Adrenal gland (tissue), 19 donors: Measurements from ENCODE around the gene ABCF2. TPM values are rescaled to one million over a fixed set of nuclear protein-coding genes. Genes with fewer than 3 reads are reported as not detected.
A peak's percentile ranks its signal among the peaks of the same experiment; 100 is the strongest.

ENCODE experiments used
- DNase-seq, 7 donors: peaks; one replicate each; pipeline ENCODE4 v3.0.0-alpha.2; 2019 to 2020
- H3K27ac ChIP-seq, 5 donors: fragments of 200-600 bp; sonication (generic) in 4 of 5; 1 replicate in 3 of 5; 2 replicates in 2 of 5; pipeline versions ENCODE4 v1.5.1 to v1.8.0; 2016 to 2020; ENCODE audit warnings: mild to moderate bottlenecking in 1 of 5
- H3K27me3 ChIP-seq: fragments of 200-600 bp; 2 replicates; pipeline ENCODE4 v1.8.0; 2021
- H3K36me3 ChIP-seq, 2 donors: fragments of 200-600 bp; replicated peaks in 1 of 2; 1 replicate in 1 of 2; 2 replicates in 1 of 2; pipeline versions ENCODE4 v1.5.1 to v1.8.0; 2018 to 2022
- H3K4me1 ChIP-seq, 2 donors: fragments of 200-600 bp; replicated peaks in 1 of 2; 1 replicate in 1 of 2; 2 replicates in 1 of 2; pipeline versions ENCODE4 v1.5.1 to v1.8.0; 2018 to 2021
- H3K4me3 ChIP-seq, 4 donors: fragments of 200-600 bp; sonication (generic) in 3 of 4; one replicate each; pipeline ENCODE4 v1.5.1; 2016 to 2018
- H3K9me3 ChIP-seq, 3 donors: fragments of 200-600 bp; sonication (generic) in 1 of 3; replicated peaks in 1 of 3; 1 replicate in 2 of 3; 2 replicates in 1 of 3; pipeline versions ENCODE4 v1.5.1 to v1.8.0; 2016 to 2021
- CTCF ChIP-seq, 6 experiments: fragments of 450-650 bp in 4 of 6; fragments of 200-600 bp in 2 of 6; sonication (generic) in 1 of 6; IDR thresholded peaks; 1 replicate in 5 of 6; 2 replicates in 1 of 6; pipeline versions ENCODE4 v1.5.1 to v1.8.0; 2016 to 2021; ENCODE audit warnings: antibody characterized with exemption in 6 of 6, mild to moderate bottlenecking in 2 of 6, moderate library complexity in 1 of 6
- POLR2A ChIP-seq, 2 donors: fragments of 450-650 bp; IDR thresholded peaks; one replicate each; pipeline ENCODE4 v1.6.1; 2017; ENCODE audit warnings: antibody characterized with exemption in 2 of 2, mild to moderate bottlenecking in 2 of 2, moderate library complexity in 1 of 2
- WGBS, 4 donors: extraction: QIAGEN DNeasy Blood & Tissue Kit in 2 of 4; methylation state at CpG; one replicate each; pipeline versions ENCODE4 v1.1.5 to v1.1.7; 2013 to 2017; 5-methylcytosine and 5-hydroxymethylcytosine counted together
- intact Hi-C, 2 donors: fragments of 100-400 bp; cut with DNase I; formaldehyde crosslinking; loops; one replicate each; pipeline versions ENCODE4 v1.14.1 to v1.15.0; 2022 to 2023
- long read RNA-seq, 10 donors: library from polyadenylated mRNA in 3 of 10; unstranded in 2 of 10; stranded (forward) in 1 of 10; transcript quantifications; one replicate each; pipeline ENCODE4 v2.0.0 and lab custom pipeline, GENCODE V29; 2021 to 2026
- polyA plus RNA-seq, 3 donors: library from polyadenylated mRNA; stranded (reverse); fragments of 200-250 nt in 2 of 3; fragments of 350-450 nt in 1 of 3; fragmentation: Illumina TruSeq in 1 of 3; extraction: RNeasy Lipid Tissue Mini Kit (QIAGEN cat#74804) in 1 of 3; gene quantifications; one replicate each; pipeline ENCODE4 v1.2.3, GENCODE V29; 2013 to 2014
- total RNA-seq, 9 donors: library from RNA; depleted of rRNA in 4 of 9; stranded (reverse); fragments of >200 nt in 4 of 9; fragments of 120-200 nt in 1 of 9; fragmentation: NEBNext Ultra II Directional in 1 of 9; extraction: Animal tissue kit (Norgen Biotek cat#: 25700) in 1 of 9; gene quantifications; one replicate each; pipeline versions ENCODE4 v1.1.0 to v1.2.4, GENCODE V29; 2013 to 2023
- donor health status: healthy with polysubstance abuse.
- donor health status: Bipolar disorder and iron deficiency.
- donor health status: DM: yes; HTN: yes; CAD: no.
- donor health status: DM: no; HTN: no; CAD: no.
- donor health status: DM: no; HTN: no; CAD: no.
- donor health status: DM: yes; HTN: yes; CAD: no.

ABCF2 gene
- total RNA-seq (100 to 1,000 TPM in 1 of 9 donors, 10 to 100 TPM in 8; 20.8 to 110 (median 30.8) TPM), polyA plus RNA-seq (10 to 100 TPM; 15.6 to 36.9 (median 16.1) TPM)
- long read RNA-seq, donor 1, transcript ABCF2-201 (15 exons, 3,546 nt) = major isoform, 5 of 5 reads
- long read RNA-seq, donor 1, partial matches to known transcripts = 0 of 5 reads
- long read RNA-seq, donor 1, other reads (novel, unspliced or antisense) = 0 of 5 reads
- long read RNA-seq, donor 2, transcript ABCF2-201 (15 exons, 3,546 nt) = major isoform, 9 of 9 reads
- long read RNA-seq, donor 2, partial matches to known transcripts = 0 of 9 reads
- long read RNA-seq, donor 2, other reads (novel, unspliced or antisense) = 0 of 9 reads
- long read RNA-seq, donor 3, partial matches to known transcripts = 0 of 2 reads
- long read RNA-seq, donor 3, other reads (novel, unspliced or antisense) = 0 of 2 reads
- long read RNA-seq, donor 4, transcript ABCF2-201 (15 exons, 3,546 nt) = major isoform, 30 of 32 reads
- long read RNA-seq, donor 4, partial matches to known transcripts = 0 of 32 reads
- long read RNA-seq, donor 4, other reads (novel, unspliced or antisense) = 2 of 32 reads
- long read RNA-seq, donor 5, transcript ABCF2-201 (15 exons, 3,546 nt) = major isoform, 84 of 90 reads
- long read RNA-seq, donor 5, partial matches to known transcripts = 5 of 90 reads
- long read RNA-seq, donor 5, other reads (novel, unspliced or antisense) = 1 of 90 reads
- long read RNA-seq, donor 6, transcript ABCF2-201 (15 exons, 3,546 nt) = major isoform, 8 of 12 reads
- long read RNA-seq, donor 6, partial matches to known transcripts = 2 of 12 reads
- long read RNA-seq, donor 6, other reads (novel, unspliced or antisense) = 2 of 12 reads
- long read RNA-seq, donor 7 = 0 reads
- long read RNA-seq, donor 8, transcript ABCF2-201 (15 exons, 3,546 nt) = major isoform, 14 of 14 reads
- long read RNA-seq, donor 8, partial matches to known transcripts = 0 of 14 reads
- long read RNA-seq, donor 8, other reads (novel, unspliced or antisense) = 0 of 14 reads
- long read RNA-seq, donor 9, partial matches to known transcripts = 0 of 4 reads
- long read RNA-seq, donor 9, other reads (novel, unspliced or antisense) = 0 of 4 reads
- long read RNA-seq, donor 10, partial matches to known transcripts = 0 of 2 reads
- long read RNA-seq, donor 10, other reads (novel, unspliced or antisense) = 0 of 2 reads

GRCh38 chr7:151226875-151227782 is at the start of gene ABCF2:
Gene ABCF2, minus strand, starts transcription at chr7:151227205. Its CDS starts 747 bp downstream, at chr7:151226458.
- no peaks in the 10 kb centered on the region for H3K9me3 ChIP-seq

GRCh38 chr7:151275813-151276577 is 49.0 kb upstream of the ABCF2 start:
- 30 to 35% (median 33%) methylated on average over 10 of the region's 10 CpGs for WGBS, 4 donors
- Histone ChIP-seq H3K27me3 (no peaks in the 10 kb centered on the region), H3K4me1 (peaks cover 5 to 19% of the 10 kb centered on the region in 2 donors), H3K27ac (no peak overlapping the region), H3K9me3 (no peaks in the 10 kb centered on the region), H3K4me3 (peak overlapping the region in 1 of 4 donors; percentile 57), H3K36me3 (no peaks in the 10 kb centered on the region)
- TF ChIP-seq CTCF (IDR thresholded peaks at IDR 0.05) (no peak), POLR2A (IDR thresholded peaks at IDR 0.05) (no peak)
- intact Hi-C loops = no loop called here
- no peak for DNase-seq

More at GRCh38 chr7:151226875-151227782, at the start of gene ABCF2:
- intact Hi-C loops = no loop called here
- Histone ChIP-seq H3K27me3 (no peaks in the 10 kb centered on the region), H3K27ac (peak within 1 kb of the TSS in 4 of 5 donors; percentile 70 to 90 (median 86)), H3K4me3 (peak within 1 kb of the TSS; percentile 43 to 76 (median 68)), H3K36me3 (peaks cover 0 to 30% of the 10 kb centered on the region in 2 donors), H3K4me1 (peaks cover 22 to 40% of the 10 kb centered on the region in 2 donors)
- TF ChIP-seq POLR2A (IDR thresholded peaks at IDR 0.05) (peak in 1 of 2 donors; percentile 91), CTCF (IDR thresholded peaks at IDR 0.05) (peak in 1 of 6 experiments; percentile 15)
- DNase-seq = peak; percentile 99 to 100 (median 99)
- WGBS, 4 donors = 0 to 1% (median 0%) methylated on average over 52 to 68 of the region's 68 CpGs

- Histone ChIP-seq H3K36me3 (no peaks in the 10 kb centered on the region), H3K4me1 (peaks cover 5 to 19% of the 10 kb centered on the region in 2 donors), H3K9me3 (no peaks in the 10 kb centered on the region), H3K4me3 (no peak overlapping the region), H3K27me3 (no peaks in the 10 kb centered on the region), H3K27ac (no peak overlapping the region)
- no peak for DNase-seq
- 87 to 92% (median 89%) methylated on average over 14 to 17 of the region's 17 CpGs for WGBS, 4 donors
- intact Hi-C loops = no loop called here
- TF ChIP-seq CTCF (IDR thresholded peaks at IDR 0.05) (no peak), POLR2A (IDR thresholded peaks at IDR 0.05) (no peak)
These were observed 48.2 kb upstream of the ABCF2 start for GRCh38 chr7:151274936-151275812.
